ENCODE results near the gene ARHGAP23.
"Not testable (repeated sequence)": the region's sequence is repeated elsewhere in the genome, so short reads cannot be mapped to it uniquely, and the experiment has no call there.

The ARHGAP23 gene

GRCh38 chr17:38491346-38492066 is 63.2 kb downstream of the ARHGAP23 start:
- not testable (repeated sequence) for DNase-seq

DNA sequence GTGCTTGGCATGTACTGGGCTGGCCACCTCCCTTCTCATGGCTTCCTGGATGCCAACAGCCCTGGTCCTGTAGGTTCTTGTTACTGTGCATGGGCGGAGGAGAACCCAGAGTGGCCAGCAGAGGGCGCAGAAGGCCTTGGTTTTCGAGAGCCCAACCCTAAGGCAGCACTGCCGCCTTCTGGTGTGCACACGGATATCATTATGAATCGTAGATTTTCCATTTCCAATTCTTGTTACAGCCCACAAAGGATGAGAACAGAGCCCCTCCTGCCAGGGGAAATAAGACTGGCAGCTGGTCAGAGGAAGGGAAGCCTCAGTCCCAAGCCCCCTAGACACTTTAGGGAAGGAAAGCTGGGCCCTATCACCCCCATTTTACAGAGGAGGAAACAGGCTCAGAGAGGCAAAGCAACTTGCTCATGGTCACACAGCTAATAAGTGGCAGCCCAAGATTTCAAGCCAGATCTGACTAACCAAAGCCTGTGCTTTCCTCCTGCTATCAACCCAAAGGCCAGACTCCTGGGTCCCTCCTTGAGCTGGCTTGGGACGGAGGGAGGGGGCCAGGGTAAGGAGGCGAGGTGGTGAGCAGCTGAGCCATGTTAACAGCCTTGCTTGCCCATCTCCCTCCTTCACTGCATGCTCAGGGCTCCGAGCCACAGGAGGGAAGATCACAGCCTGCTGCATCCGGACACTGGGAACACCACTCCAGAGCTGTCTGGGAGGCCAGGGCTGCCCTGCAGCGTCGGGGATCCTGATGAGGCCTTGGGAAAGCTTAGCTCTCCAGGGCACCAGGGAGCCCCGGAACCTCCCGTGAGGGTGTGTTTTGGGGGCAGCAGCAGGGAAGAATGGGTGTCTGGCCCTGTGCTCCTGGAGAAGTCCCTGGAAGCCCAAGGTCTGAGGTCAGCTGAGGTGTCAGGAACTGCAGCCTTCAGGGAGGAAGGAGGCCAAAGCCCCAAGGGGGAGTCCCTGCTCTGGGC is 64.1 kb downstream of the ARHGAP23 start:
- peak; percentile 77 for DNase-seq

DNA sequence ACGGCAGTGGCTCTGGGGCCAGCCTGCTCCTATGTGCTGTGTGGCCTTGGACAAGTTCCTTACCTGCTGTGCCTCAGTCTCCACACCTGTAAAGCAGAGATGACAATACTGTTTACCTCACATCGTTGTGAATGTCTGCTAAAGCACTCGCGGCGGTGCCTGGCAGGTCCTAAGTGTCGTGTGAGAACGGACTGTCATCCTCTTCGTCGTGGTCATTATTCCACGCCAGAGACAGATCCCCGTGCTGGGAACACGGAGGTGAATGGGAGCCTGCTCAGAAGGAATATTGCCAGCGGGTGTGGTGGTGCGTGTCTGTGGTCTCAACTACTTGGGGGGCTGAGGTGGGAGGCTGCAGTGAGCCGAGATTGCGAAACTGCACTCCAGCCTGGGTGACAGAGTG is 65.9 kb downstream of the ARHGAP23 start:
- not testable (repeated sequence) for DNase-seq

DNA sequence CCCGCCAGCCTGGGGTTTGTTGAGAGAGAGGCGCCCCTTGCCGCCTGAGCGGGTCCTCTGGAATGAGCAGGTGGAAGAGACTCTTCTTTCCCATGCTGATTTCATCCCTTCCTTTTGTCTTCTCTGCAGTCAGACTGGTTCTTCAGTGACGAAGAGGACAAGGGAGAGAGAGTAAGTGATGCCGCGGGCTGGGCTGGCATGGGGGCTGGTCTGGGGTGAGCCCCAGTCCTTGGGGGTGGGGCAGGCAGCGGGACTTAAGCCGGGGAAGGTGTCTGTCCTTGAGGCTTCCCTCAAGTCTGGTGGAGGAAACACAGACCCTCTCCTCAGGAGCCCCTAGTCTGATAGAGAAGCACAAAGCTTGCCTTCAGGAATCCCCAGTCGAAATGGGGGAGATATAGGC is 69.4 kb downstream of the ARHGAP23 start:
- DNase-seq: not testable (repeated sequence)

DNA sequence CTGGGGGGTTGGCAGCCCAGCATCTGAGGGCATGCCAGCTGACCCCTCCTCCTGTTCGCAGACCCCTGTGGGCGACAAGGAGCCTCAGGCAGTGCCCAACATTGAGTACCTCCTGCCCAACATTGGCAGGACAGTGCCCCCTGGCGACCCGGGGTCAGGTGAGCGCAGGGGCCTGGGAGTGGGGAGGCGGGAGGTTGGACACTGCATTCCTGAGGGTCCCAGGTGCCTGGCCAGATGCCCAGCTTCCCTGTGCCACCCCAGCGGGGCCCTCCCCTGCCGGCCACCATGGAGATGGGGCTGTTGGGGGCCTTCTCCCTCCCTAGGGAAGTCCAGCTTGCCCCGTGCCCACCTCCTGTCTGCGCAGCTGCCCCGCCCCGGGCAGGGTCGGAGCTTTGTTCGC is 70.1 kb downstream of the ARHGAP23 start:
- no peak for DNase-seq

GRCh38 chr17:38499230-38499629 is 71.0 kb downstream of the ARHGAP23 start:
- DNase-seq: not testable (repeated sequence)

- not testable (repeated sequence) for DNase-seq
These were observed 73.5 kb downstream of the ARHGAP23 start for GRCh38 chr17:38501718-38502117.

GRCh38 chr17:38503286-38503913 is 75.1 kb downstream of the ARHGAP23 start:
- DNase-seq: not testable (repeated sequence)

DNA sequence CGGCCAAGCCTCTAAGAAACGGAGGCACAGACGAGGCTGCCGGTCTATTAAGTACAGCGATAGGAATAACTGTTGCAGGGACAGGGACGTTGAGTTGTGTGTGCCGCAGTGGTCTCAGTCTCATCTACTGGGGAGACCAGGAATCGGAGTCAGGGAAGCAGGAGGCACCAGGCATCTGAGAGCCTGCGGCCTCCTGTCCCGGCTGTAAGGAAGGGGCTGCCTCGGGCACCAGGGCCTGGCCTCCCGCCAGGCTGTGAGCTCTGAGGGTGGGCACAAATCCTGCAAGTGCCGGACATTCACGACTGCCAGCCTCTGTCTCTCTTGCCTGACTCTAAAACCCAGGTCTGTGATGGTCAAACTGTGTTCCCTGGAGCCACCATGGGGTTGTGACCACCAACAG is 76.0 kb downstream of the ARHGAP23 start:
- no peak for DNase-seq

- DNase-seq: no peak
These were observed 79.2 kb downstream of the ARHGAP23 start for GRCh38 chr17:38507436-38507835.

GRCh38 chr17:38507921-38508569 is 79.8 kb downstream of the ARHGAP23 start:
- DNase-seq: no peak

DNA sequence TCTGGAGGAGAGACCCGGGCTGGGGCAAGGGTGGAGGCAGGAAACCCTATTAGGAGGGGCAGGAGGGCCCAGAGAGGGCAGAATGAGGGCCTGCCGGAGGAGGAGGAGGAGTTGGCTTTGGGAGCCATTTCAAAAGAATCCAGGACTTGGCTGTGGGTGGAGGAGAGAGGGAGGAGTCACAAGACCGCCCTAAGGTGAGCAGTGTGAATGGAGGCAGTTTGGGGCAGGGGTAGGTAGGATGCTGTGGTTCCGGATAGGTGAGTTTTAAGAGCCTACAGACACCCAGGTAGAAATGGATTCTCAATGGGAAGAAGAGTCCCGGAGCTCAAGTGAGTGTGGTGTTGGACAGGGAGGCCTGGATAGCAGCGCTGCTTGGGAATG is 80.3 kb downstream of the ARHGAP23 start:
- no peak for DNase-seq

DNA sequence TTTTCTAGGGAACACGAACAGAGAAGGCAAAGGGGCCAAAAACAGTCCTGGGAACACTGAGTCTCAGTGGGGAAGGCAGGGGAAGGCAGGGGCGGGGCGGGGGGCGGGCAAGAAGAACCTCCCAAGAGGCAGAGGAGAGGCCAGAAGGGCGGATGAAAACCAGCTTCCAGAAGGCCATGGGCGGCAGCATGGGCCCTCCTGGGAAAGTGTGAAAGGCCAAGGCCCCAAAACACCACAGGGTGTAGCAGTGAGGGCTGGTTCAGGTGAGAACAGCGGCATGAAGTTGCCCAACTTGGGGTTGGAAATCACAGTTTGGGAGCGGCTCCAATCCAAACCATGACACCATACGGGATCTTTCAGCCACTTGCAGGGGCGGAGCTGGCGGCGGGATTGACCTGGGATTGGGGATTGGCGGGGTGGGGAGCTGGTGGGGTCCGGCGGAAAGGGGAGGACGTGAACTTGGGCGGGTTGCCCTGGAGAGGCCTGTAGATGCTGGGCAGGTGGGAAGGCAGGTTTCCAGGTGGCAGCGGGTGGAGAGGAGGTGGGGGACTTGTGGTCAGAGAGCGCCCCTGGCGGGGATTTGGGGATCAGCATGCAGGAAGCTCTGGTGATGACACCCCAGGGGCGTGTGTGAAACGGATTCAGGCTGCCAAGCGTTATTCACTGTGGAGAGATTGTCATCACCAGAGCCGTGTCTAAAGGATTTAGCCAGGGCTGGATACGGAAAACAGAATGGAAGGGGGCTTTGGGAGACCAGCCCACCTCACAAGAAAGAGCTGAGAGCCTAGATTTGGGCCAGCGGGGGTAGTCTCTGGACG is 80.9 kb downstream of the ARHGAP23 start:
- DNase-seq: no peak

- no peak for DNase-seq
These were observed 81.6 kb downstream of the ARHGAP23 start for GRCh38 chr17:38509772-38510420.

- no peak for DNase-seq
These were observed 82.3 kb downstream of the ARHGAP23 start for GRCh38 chr17:38510421-38511149.

GRCh38 chr17:38511150-38512108 is 83.2 kb downstream of the ARHGAP23 start:
- DNase-seq: no peak

DNA sequence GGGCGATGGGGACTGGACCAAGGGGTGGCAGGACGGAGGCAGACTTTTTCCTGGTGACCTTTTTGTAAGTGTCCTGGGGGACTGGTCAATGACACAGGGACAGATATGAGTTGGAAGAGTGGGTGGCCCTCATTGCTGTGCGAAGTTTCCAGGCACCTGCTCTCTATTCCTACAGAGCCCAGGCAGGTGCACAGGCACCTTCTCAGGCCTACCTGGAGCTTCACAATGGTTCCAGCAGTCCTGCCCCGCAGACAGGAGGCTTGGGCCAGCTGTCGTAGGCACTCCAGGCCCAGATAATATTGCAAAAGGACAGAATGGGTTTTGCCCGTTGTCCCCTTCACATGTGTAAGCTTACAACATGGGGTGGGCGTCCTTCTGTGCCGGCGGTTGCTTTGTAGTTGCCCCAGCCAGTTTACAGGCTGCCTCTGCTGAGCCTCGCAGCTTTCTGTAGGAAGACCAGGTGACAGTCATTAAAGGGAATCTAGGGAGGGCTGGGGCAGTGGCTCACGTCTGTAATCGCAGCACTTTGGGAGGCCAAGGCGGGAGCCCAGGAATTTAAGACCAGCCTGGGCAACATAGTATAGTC is 84.3 kb downstream of the ARHGAP23 start:
- no peak for DNase-seq

DNA sequence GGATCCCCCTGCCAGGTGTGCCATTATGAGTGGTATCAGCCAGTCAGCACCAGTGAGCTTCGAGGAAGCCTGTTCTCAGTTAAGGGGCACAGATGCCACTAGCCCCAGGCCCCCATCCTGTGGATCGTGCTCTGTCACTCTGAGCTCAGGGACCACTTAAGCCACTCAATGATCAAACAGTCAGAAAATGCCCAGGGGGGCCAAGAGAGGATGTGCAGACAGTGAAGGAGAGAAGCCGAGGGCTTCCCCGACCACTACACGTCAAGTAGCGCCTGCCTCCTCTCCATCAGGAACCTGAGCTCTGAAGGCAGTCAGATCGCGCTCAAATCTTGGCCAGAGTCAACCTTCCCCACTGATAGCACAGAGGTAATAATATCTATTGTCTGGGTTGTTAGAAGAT is 98.3 kb downstream of the ARHGAP23 start:
- not testable (repeated sequence) for DNase-seq

DNA sequence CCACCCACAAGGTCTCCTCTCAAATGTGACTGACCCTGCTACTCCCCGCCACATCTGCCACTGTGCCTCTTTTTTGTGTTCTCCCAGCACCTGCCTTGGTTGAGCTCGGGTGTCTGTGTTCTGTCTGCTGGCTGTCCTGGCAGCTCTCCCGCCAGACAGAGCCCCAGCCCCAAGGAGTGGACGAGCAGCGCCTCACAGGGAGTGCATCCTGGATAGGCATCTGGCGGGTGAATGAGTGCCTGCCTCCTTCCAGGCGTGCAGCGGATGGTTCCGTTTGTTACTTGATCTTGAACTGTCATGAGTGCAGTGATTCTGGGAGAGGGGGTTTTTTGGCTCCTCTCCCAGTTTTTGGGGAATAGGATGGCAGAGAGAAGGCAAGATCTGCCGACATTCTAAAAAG is 99.9 kb downstream of the ARHGAP23 start:
- peak; percentile 8 for DNase-seq
